Endodermal cell (in vitro differentiated cells): Measurements from ENCODE around the gene FNDC11. TPM values are rescaled to one million over a fixed set of nuclear protein-coding genes. Genes with fewer than 3 reads are reported as not detected.

Experiments used
- DNase-seq: peaks from one replicate; pipeline ENCODE4 v3.0.0-alpha.2; 2017
- H3K27ac ChIP-seq: 2 replicates; pipeline ENCODE4 v1.5.1; 2013; ENCODE audit warnings: mild to moderate bottlenecking, low read depth, low read length, moderate library complexity
- H3K27me3 ChIP-seq: 2 replicates; pipeline ENCODE4 v1.6.1; 2013; ENCODE audit warnings: mild to moderate bottlenecking, low read length, moderate library complexity; ENCODE audit not compliant: insufficient read depth, control insufficient read depth, poor library complexity, severe bottlenecking
- H3K36me3 ChIP-seq: 2 replicates; pipeline ENCODE4 v1.7.0; 2013; ENCODE audit warnings: mild to moderate bottlenecking, low read length, moderate library complexity; ENCODE audit not compliant: control insufficient read depth, insufficient read depth
- H3K4me1 ChIP-seq: one replicate; pipeline ENCODE4 v1.7.0; 2013; ENCODE audit warnings: low read length; ENCODE audit not compliant: control insufficient read depth, insufficient read depth
- H3K4me3 ChIP-seq: 2 replicates; pipeline ENCODE4 v1.5.1; 2013; ENCODE audit warnings: mild to moderate bottlenecking, low read length, moderate library complexity
- H3K9ac ChIP-seq: 2 replicates; pipeline ENCODE4 v1.6.1; 2013; ENCODE audit warnings: mild to moderate bottlenecking, low read length, moderate library complexity; ENCODE audit not compliant: poor library complexity, severe bottlenecking; ENCODE audit errors: extremely low read depth
- H3K9me3 ChIP-seq: 2 replicates; pipeline ENCODE4 v1.6.1; 2013; ENCODE audit warnings: mild to moderate bottlenecking, low read length, moderate library complexity; ENCODE audit not compliant: control insufficient read depth
- H3K27ac Mint-ChIP-seq: 2 replicates; pipeline ENCODE4 v1.8.0; 2020; ENCODE audit warnings: mixed read lengths
- H3K27me3 Mint-ChIP-seq: 2 replicates; pipeline ENCODE4 v1.8.0; 2021; ENCODE audit warnings: mild to moderate bottlenecking, mixed read lengths; ENCODE audit not compliant: insufficient read depth
- H3K36me3 Mint-ChIP-seq: 2 replicates; pipeline ENCODE4 v1.8.0; 2020; ENCODE audit warnings: low read depth, mixed read lengths
- H3K4me1 Mint-ChIP-seq: 2 replicates; pipeline ENCODE4 v1.8.0; 2020; ENCODE audit warnings: mixed read lengths
- H3K4me3 Mint-ChIP-seq: 2 replicates; pipeline ENCODE4 v1.8.0; 2020; ENCODE audit warnings: mild to moderate bottlenecking, moderate library complexity, mixed read lengths
- H3K9me3 Mint-ChIP-seq: 2 replicates; pipeline ENCODE4 v1.8.0; 2020; ENCODE audit warnings: mild to moderate bottlenecking, mixed read lengths
- CTCF ChIP-seq: fragments of 200-600 bp; sonication (generic); conservative IDR thresholded peaks from 2 replicates; pipeline ENCODE4 v1.5.0; 2021; ENCODE audit warnings: antibody characterized with exemption, mild to moderate bottlenecking
- WGBS, 2 experiments: methylation state at CpG; one replicate each; pipeline versions ENCODE4 v1.1.5 to v1.1.7; 2013; ENCODE audit warnings: missing lambda C conversion rate in 2 of 2, mixed read lengths in 1 of 2; ENCODE audit not compliant: insufficient coverage in 1 of 2, insufficient read length in 1 of 2; 5-methylcytosine and 5-hydroxymethylcytosine counted together
- total RNA-seq, 2 donors: library from RNA; stranded (reverse); fragmentation: NEBNext Ultra II Directional in 1 of 2; extraction: Animal tissue kit (Norgen Biotek cat#: 25700) in 1 of 2; gene quantifications; 2 replicates in 1 of 2; 3 replicates in 1 of 2; pipeline ENCODE4 v1.2.1, GENCODE V29; 2021

Gene FNDC11
- total RNA-seq, 2 donors from 2014 or later = 1.8 to 2.4 TPM

GRCh38 chr20:63594043-63594561, 40.1 kb downstream of the FNDC11 start:
- no peaks in the 10 kb centered on the region for H3K27me3 Mint-ChIP-seq
- H3K4me3 ChIP-seq = no peak overlapping the region
- 90 to 91% methylated on average over 10 of the region's 10 CpGs for WGBS, 2 experiments
- H3K9ac ChIP-seq = no peak overlapping the region
- H3K27ac Mint-ChIP-seq = no peak overlapping the region
- no peaks in the 10 kb centered on the region for H3K9me3 Mint-ChIP-seq
- H3K4me1 ChIP-seq = no peaks in the 10 kb centered on the region
- no peak for DNase-seq
- H3K4me1 Mint-ChIP-seq = no peaks in the 10 kb centered on the region
- H3K9me3 ChIP-seq = no peaks in the 10 kb centered on the region
- H3K27me3 ChIP-seq = no peaks in the 10 kb centered on the region
- no peak overlapping the region for H3K27ac ChIP-seq
- H3K36me3 ChIP-seq = no peaks in the 10 kb centered on the region
- peaks cover 39% of the 10 kb centered on the region for H3K36me3 Mint-ChIP-seq
- no peak overlapping the region for H3K4me3 Mint-ChIP-seq
- no peak for TF ChIP-seq CTCF

- no peak for TF ChIP-seq CTCF
- DNase-seq = peak; percentile 39
- Histone ChIP-seq H3K27ac (no peak overlapping the region), H3K9me3 (no peaks in the 10 kb centered on the region), H3K4me3 (no peak overlapping the region), H3K27me3 (no peaks in the 10 kb centered on the region), H3K36me3 (no peaks in the 10 kb centered on the region), H3K9ac (no peak overlapping the region), H3K4me1 (no peaks in the 10 kb centered on the region)
- H3K9me3 Mint-ChIP-seq = no peaks in the 10 kb centered on the region
- no peaks in the 10 kb centered on the region for H3K4me1 Mint-ChIP-seq
- no peak overlapping the region for H3K27ac Mint-ChIP-seq
- H3K27me3 Mint-ChIP-seq = no peaks in the 10 kb centered on the region
- peaks cover 38% of the 10 kb centered on the region for H3K36me3 Mint-ChIP-seq
- no peak overlapping the region for H3K4me3 Mint-ChIP-seq
- 92 to 97% methylated on average over 18 to 30 of the region's 30 CpGs for WGBS, 2 experiments
Observed at GRCh38 chr20:63595416-63596127, 41.6 kb downstream of the FNDC11 start.

GRCh38 chr20:63596423-63596822, 42.5 kb downstream of the FNDC11 start:
- peaks cover 41% of the 10 kb centered on the region for H3K36me3 Mint-ChIP-seq
- Histone ChIP-seq H3K27me3 (no peaks in the 10 kb centered on the region), H3K36me3 (no peaks in the 10 kb centered on the region), H3K4me1 (no peaks in the 10 kb centered on the region), H3K27ac (no peak overlapping the region), H3K9ac (no peak overlapping the region), H3K4me3 (no peak overlapping the region), H3K9me3 (no peaks in the 10 kb centered on the region)
- no peaks in the 10 kb centered on the region for H3K4me1 Mint-ChIP-seq
- 97 to 98% methylated on average over 5 to 6 of the region's 6 CpGs for WGBS, 2 experiments
- H3K27ac Mint-ChIP-seq = no peak overlapping the region
- no peaks in the 10 kb centered on the region for H3K27me3 Mint-ChIP-seq
- no peak for TF ChIP-seq CTCF
- H3K9me3 Mint-ChIP-seq = no peaks in the 10 kb centered on the region
- no peak overlapping the region for H3K4me3 Mint-ChIP-seq
- DNase-seq = no peak
